Keratinocyte (primary cell): ENCODE data around the gene GLIPR1L2.
"Not testable (repeated sequence)": the region's sequence is repeated elsewhere in the genome, so short reads cannot be mapped to it uniquely, and the experiment has no call there.

Experiments used
- CTCF ChIP-seq, 3 experiments: IDR thresholded peaks in 1 of 3; conservative IDR thresholded peaks in 1 of 3; optimal IDR thresholded peaks in 1 of 3; 2 replicates in 2 of 3; 3 replicates in 1 of 3; pipeline versions ENCODE3 to v1.5.1; 2011; ENCODE audit warnings: low read length in 3 of 3, mild to moderate bottlenecking in 3 of 3, moderate library complexity in 2 of 3, control low read depth in 1 of 3, inconsistent platforms in 1 of 3; ENCODE audit not compliant: insufficient read depth in 2 of 3; ENCODE audit errors: extremely low read depth in 1 of 3
- EZH2 ChIP-seq: IDR thresholded peaks from one replicate; pipeline ENCODE4 v1.6.1; 2012; ENCODE audit warnings: inconsistent platforms, mild to moderate bottlenecking, low read length, moderate library complexity

- TF ChIP-seq CTCF (optimal IDR thresholded peaks at IDR 0.05 in 1 of 3, IDR thresholded peaks at IDR 0.05 in 1 of 3, conservative IDR thresholded peaks at IDR 0.05 in 1 of 3; ENCODE audit: extremely low read depth in 1 of 3, insufficient read depth in 2 of 3, low read length in 3 of 3); EZH2: not testable (repeated sequence)
Measured at GRCh38 chr12:75457866-75458265, 67.0 kb downstream of the GLIPR1L2 start.
